MM.1S (cell line): ENCODE data around the gene HSD17B3.

Source experiments
- DNase-seq: peaks from one replicate; pipeline ENCODE4 v3.0.0-alpha.2; 2015
- H2AFZ ChIP-seq: fragments of 300-600 bp; sonication (generic); 2 replicates; pipeline ENCODE4 v1.6.0; 2016; ENCODE audit warnings: antibody characterized with exemption, low read length
- H3F3A ChIP-seq: fragments of 300-600 bp; sonication (generic); 2 replicates; pipeline ENCODE4 v1.6.1; 2016; ENCODE audit warnings: mild to moderate bottlenecking, antibody characterized with exemption, low read length, moderate library complexity, mixed read lengths; ENCODE audit not compliant: insufficient read depth
- H3K27ac ChIP-seq: fragments of 300-600 bp; sonication (generic); 2 replicates; pipeline ENCODE4 v1.5.1; 2016; ENCODE audit warnings: mild to moderate bottlenecking, low read length
- H3K27me3 ChIP-seq: fragments of 300-600 bp; sonication (generic); replicated peaks from 2 replicates; pipeline ENCODE4 v1.6.0; 2016; ENCODE audit warnings: low read length; ENCODE audit not compliant: insufficient read depth
- H3K36me3 ChIP-seq: fragments of 300-600 bp; sonication (generic); replicated peaks from 2 replicates; pipeline ENCODE4 v1.6.1; 2016; ENCODE audit warnings: mild to moderate bottlenecking, low read length, mixed read lengths; ENCODE audit not compliant: insufficient read depth
- H3K4me1 ChIP-seq: fragments of 300-600 bp; sonication (generic); 2 replicates; pipeline ENCODE4 v1.6.1; 2016; ENCODE audit warnings: low read length, mixed read lengths
- H3K4me2 ChIP-seq: fragments of 300-600 bp; sonication (generic); 2 replicates; pipeline ENCODE4 v1.6.0; 2016; ENCODE audit warnings: low read depth, low read length
- H3K4me3 ChIP-seq: fragments of 300-600 bp; sonication (generic); 2 replicates; pipeline ENCODE4 v1.5.1; 2016; ENCODE audit warnings: low read length, mixed read lengths
- H3K79me2 ChIP-seq: fragments of 300-600 bp; sonication (generic); 2 replicates; pipeline ENCODE4 v1.6.1; 2016; ENCODE audit warnings: mixed run types, low read length, mixed read lengths
- H3K9ac ChIP-seq: fragments of 300-600 bp; sonication (generic); 2 replicates; pipeline ENCODE4 v1.6.1; 2016; ENCODE audit warnings: low read length, mixed read lengths
- H3K9me2 ChIP-seq: fragments of 300-600 bp; sonication (generic); replicated peaks from 2 replicates; pipeline ENCODE4 v1.6.1; 2016; ENCODE audit warnings: mild to moderate bottlenecking, low read length, mixed read lengths; ENCODE audit not compliant: insufficient read depth
- H3K9me3 ChIP-seq: fragments of 300-600 bp; sonication (generic); replicated peaks from 2 replicates; pipeline ENCODE4 v1.6.1; 2016; ENCODE audit warnings: mild to moderate bottlenecking, low read length, mixed read lengths; ENCODE audit not compliant: insufficient read depth
- H4K20me1 ChIP-seq: fragments of 300-600 bp; sonication (generic); 2 replicates; pipeline ENCODE4 v1.6.1; 2016; ENCODE audit warnings: mild to moderate bottlenecking, low read length, moderate library complexity, mixed read lengths; ENCODE audit not compliant: insufficient read depth
- CTCF ChIP-seq: fragments of 300-600 bp; sonication (generic); IDR thresholded peaks from 2 replicates; pipeline ENCODE4 v1.5.1; 2016; ENCODE audit warnings: antibody characterized with exemption, low read length, mixed read lengths
- EZH2 ChIP-seq: fragments of 300-600 bp; sonication (generic); optimal IDR thresholded peaks from 2 replicates; pipeline ENCODE3; 2017; ENCODE audit warnings: low read depth, mild to moderate bottlenecking, antibody characterized with exemption, low read length, mixed read lengths
- EZH2phosphoT487 ChIP-seq: fragments of 300-600 bp; sonication (generic); IDR thresholded peaks from 2 replicates; pipeline ENCODE4 v1.6.1; 2018; ENCODE audit warnings: antibody characterized with exemption, low read length

The HSD17B3 gene

GRCh38 chr9:96217294-96217707 is 84.7 kb downstream of the HSD17B3 start:
- no peaks in the 10 kb centered on the region for H3K9me2 ChIP-seq
- no peaks in the 10 kb centered on the region for H3K79me2 ChIP-seq
- no peaks in the 10 kb centered on the region for H3K27me3 ChIP-seq
- no peak for DNase-seq
- no peak overlapping the region for H3K27ac ChIP-seq
- H4K20me1 ChIP-seq = no peaks in the 10 kb centered on the region
- no peak overlapping the region for H3K4me2 ChIP-seq
- H3K36me3 ChIP-seq = no peaks in the 10 kb centered on the region
- TF ChIP-seq EZH2 (no peak), EZH2phosphoT487 (no peak), CTCF (no peak)
- H3K9ac ChIP-seq = no peak overlapping the region
- no peak overlapping the region for H2AFZ ChIP-seq
- H3K4me3 ChIP-seq = no peak overlapping the region
- H3F3A ChIP-seq = no peaks in the 10 kb centered on the region
- no peaks in the 10 kb centered on the region for H3K4me1 ChIP-seq
- no peaks in the 10 kb centered on the region for H3K9me3 ChIP-seq

- Histone ChIP-seq H3K36me3 (no peaks in the 10 kb centered on the region), H3F3A (no peaks in the 10 kb centered on the region), H3K9ac (no peak overlapping the region), H4K20me1 (no peaks in the 10 kb centered on the region), H3K4me1 (no peaks in the 10 kb centered on the region), H3K4me2 (no peak overlapping the region), H3K79me2 (no peaks in the 10 kb centered on the region), H3K9me3 (no peaks in the 10 kb centered on the region), H3K9me2 (no peaks in the 10 kb centered on the region), H3K27ac (no peak overlapping the region), H2AFZ (no peak overlapping the region), H3K4me3 (no peak overlapping the region), H3K27me3 (no peaks in the 10 kb centered on the region)
- DNase-seq = no peak
- TF ChIP-seq EZH2 = no peak
- TF ChIP-seq CTCF = no peak
- no peak for TF ChIP-seq EZH2phosphoT487
These were observed 85.4 kb downstream of the HSD17B3 start for GRCh38 chr9:96216583-96216982.

- no peaks in the 10 kb centered on the region for H3K36me3 ChIP-seq
- H3K9me3 ChIP-seq = no peaks in the 10 kb centered on the region
- H3F3A ChIP-seq = no peaks in the 10 kb centered on the region
- no peak for DNase-seq
- no peaks in the 10 kb centered on the region for H3K4me1 ChIP-seq
- no peak overlapping the region for H3K27ac ChIP-seq
- no peaks in the 10 kb centered on the region for H3K27me3 ChIP-seq
- no peaks in the 10 kb centered on the region for H4K20me1 ChIP-seq
- TF ChIP-seq CTCF = no peak
- TF ChIP-seq EZH2 = no peak
- TF ChIP-seq EZH2phosphoT487 = no peak
- H3K79me2 ChIP-seq = no peaks in the 10 kb centered on the region
- no peaks in the 10 kb centered on the region for H3K9me2 ChIP-seq
- H3K4me3 ChIP-seq = no peak overlapping the region
- H3K9ac ChIP-seq = no peak overlapping the region
- H3K4me2 ChIP-seq = no peak overlapping the region
- H2AFZ ChIP-seq = no peak overlapping the region
These were observed 86.1 kb downstream of the HSD17B3 start for GRCh38 chr9:96215841-96216240.
